Mesenchymal stem cell (in vitro differentiated cells and primary cell): ENCODE measurements around the gene RNPC3.
A peak's percentile ranks its signal among the peaks of the same experiment; 100 is the strongest.
"Not testable (repeated sequence)": the region's sequence is repeated elsewhere in the genome, so short reads cannot be mapped to it uniquely, and the experiment has no call there.

ENCODE experiments used
- DNase-seq: peaks from one replicate; pipeline ENCODE4 v3.0.0-alpha.2; 2013
- H2AFZ ChIP-seq: one replicate; pipeline ENCODE4 v1.6.1; 2013; ENCODE audit warnings: low read depth, mild to moderate bottlenecking, control low read depth, inconsistent platforms, low read length, moderate library complexity
- H2AK5ac ChIP-seq: 2 replicates; pipeline ENCODE4 v1.6.1; 2013; ENCODE audit warnings: low read length, moderate library complexity, mild to moderate bottlenecking, inconsistent platforms; ENCODE audit not compliant: severe bottlenecking
- H2BK120ac ChIP-seq: one replicate; pipeline ENCODE4 v1.6.1; 2013; ENCODE audit warnings: low read depth, mild to moderate bottlenecking, inconsistent platforms, low read length, moderate library complexity
- H2BK12ac ChIP-seq, 2 experiments: one replicate each; pipeline ENCODE4 v1.6.1; 2013; ENCODE audit warnings: inconsistent platforms in 2 of 2, low read length in 2 of 2, mild to moderate bottlenecking in 2 of 2, moderate library complexity in 2 of 2, control low read depth in 1 of 2
- H2BK15ac ChIP-seq: one replicate; pipeline ENCODE4 v1.6.1; 2013; ENCODE audit warnings: mild to moderate bottlenecking, low read depth, inconsistent platforms; ENCODE audit not compliant: poor library complexity, severe bottlenecking
- H2BK5ac ChIP-seq: 2 replicates; pipeline ENCODE4 v1.6.1; 2013; ENCODE audit warnings: low read depth, mild to moderate bottlenecking, low read length, control low read depth, inconsistent platforms; ENCODE audit not compliant: poor library complexity, severe bottlenecking
- H3K14ac ChIP-seq, 2 experiments: one replicate each; pipeline ENCODE4 v1.6.1; 2013; ENCODE audit warnings: inconsistent platforms in 2 of 2, low read length in 2 of 2, control low read depth in 1 of 2, mild to moderate bottlenecking in 1 of 2, moderate library complexity in 1 of 2
- H3K18ac ChIP-seq, 2 experiments: one replicate each; pipeline ENCODE4 v1.6.1; 2013; ENCODE audit warnings: inconsistent platforms in 2 of 2, low read length in 2 of 2, control low read depth in 1 of 2, low read depth in 1 of 2, mild to moderate bottlenecking in 1 of 2
- H3K23ac ChIP-seq, 2 experiments: one replicate each; pipeline ENCODE4 v1.6.1; 2013; ENCODE audit warnings: inconsistent platforms in 2 of 2, low read length in 2 of 2, mild to moderate bottlenecking in 2 of 2, moderate library complexity in 2 of 2, control low read depth in 1 of 2
- H3K27ac ChIP-seq: 2 replicates; pipeline ENCODE4 v1.5.1; 2013; ENCODE audit warnings: mild to moderate bottlenecking, moderate library complexity, low read length, control low read depth, inconsistent platforms; ENCODE audit not compliant: poor library complexity, severe bottlenecking
- H3K27me3 ChIP-seq, 2 experiments: 2 replicates each; pipeline versions ENCODE4 v1.6.1 to v1.7.0; 2013; ENCODE audit warnings: low read length in 2 of 2, mild to moderate bottlenecking in 2 of 2, moderate library complexity in 2 of 2, control low read depth in 1 of 2, inconsistent platforms in 1 of 2; ENCODE audit not compliant: control insufficient read depth in 1 of 2, insufficient read depth in 1 of 2
- H3K36me3 ChIP-seq, 2 experiments: 2 replicates each; pipeline versions ENCODE4 v1.6.1 to v1.7.0; 2013; ENCODE audit warnings: low read length in 2 of 2, control low read depth in 1 of 2, inconsistent platforms in 1 of 2, low read depth in 1 of 2, mild to moderate bottlenecking in 1 of 2; ENCODE audit not compliant: insufficient read depth in 2 of 2, control insufficient read depth in 1 of 2
- H3K4ac ChIP-seq, 2 experiments: one replicate each; pipeline ENCODE4 v1.6.1; 2013; ENCODE audit warnings: inconsistent platforms in 2 of 2, low read length in 2 of 2, mild to moderate bottlenecking in 2 of 2, moderate library complexity in 2 of 2, control low read depth in 1 of 2, low read depth in 1 of 2
- H3K4me1 ChIP-seq: 2 replicates; pipeline ENCODE4 v1.6.1; 2013; ENCODE audit warnings: low read depth, low read length, control low read depth; ENCODE audit not compliant: control insufficient read depth, insufficient read depth
- H3K4me2 ChIP-seq: 2 replicates; pipeline ENCODE4 v1.6.1; 2013; ENCODE audit warnings: low read length, mild to moderate bottlenecking, inconsistent platforms; ENCODE audit not compliant: poor library complexity, severe bottlenecking
- H3K4me3 ChIP-seq, 2 experiments: 2 replicates each; pipeline versions ENCODE4 v1.5.1 to v1.7.0; 2013; ENCODE audit warnings: low read length in 2 of 2, mild to moderate bottlenecking in 2 of 2, control low read depth in 1 of 2, low read depth in 1 of 2; ENCODE audit not compliant: insufficient read depth in 1 of 2
- H3K79me1 ChIP-seq: replicated peaks from 2 replicates; pipeline ENCODE4 v1.6.1; 2013; ENCODE audit warnings: mild to moderate bottlenecking, control low read depth, low read length, inconsistent platforms; ENCODE audit not compliant: poor library complexity, severe bottlenecking
- H3K9ac ChIP-seq: 2 replicates; pipeline ENCODE4 v1.7.0; 2013; ENCODE audit warnings: mild to moderate bottlenecking, low read length, moderate library complexity
- H3K9me3 ChIP-seq: 2 replicates; pipeline ENCODE4 v1.7.0; 2013; ENCODE audit warnings: mild to moderate bottlenecking, low read length; ENCODE audit not compliant: control insufficient read depth
- H4K8ac ChIP-seq: one replicate; pipeline ENCODE4 v1.6.1; 2013; ENCODE audit warnings: inconsistent platforms, mild to moderate bottlenecking, low read length, moderate library complexity
- H4K91ac ChIP-seq: one replicate; pipeline ENCODE4 v1.6.1; 2013; ENCODE audit warnings: mild to moderate bottlenecking, low read length, inconsistent platforms
- WGBS: methylation state at CpG from one replicate; pipeline ENCODE4 v1.1.7; 2013; ENCODE audit warnings: mixed read lengths; 5-methylcytosine and 5-hydroxymethylcytosine counted together

RNPC3 gene

GRCh38 chr1:103563056-103563455 is 37.6 kb downstream of the RNPC3 start:
- Histone ChIP-seq H2BK5ac (no peak overlapping the region), H4K8ac (no peak overlapping the region), H3K4ac (no peak overlapping the region), H3K14ac (no peak overlapping the region), H3K18ac (no peak overlapping the region), H3K4me2 (no peak overlapping the region), H2BK12ac (no peak overlapping the region), H2AK5ac (no peak overlapping the region), H3K4me3 (no peak overlapping the region), H4K91ac (no peak overlapping the region), H2AFZ (no peak overlapping the region), H3K27ac (no peak overlapping the region), H3K36me3 (no peaks in the 10 kb centered on the region), H2BK15ac (no peak overlapping the region), H3K9ac (no peak overlapping the region), H2BK120ac (no peak overlapping the region), H3K4me1 (no peaks in the 10 kb centered on the region), H3K27me3 (no peaks in the 10 kb centered on the region), H3K23ac (no peak overlapping the region), H3K79me1 (no peaks in the 10 kb centered on the region), H3K9me3 (no peaks in the 10 kb centered on the region)
- no CpG with 5 or more reads among the region's 4 CpGs for WGBS
- DNase-seq = no peak

DNA sequence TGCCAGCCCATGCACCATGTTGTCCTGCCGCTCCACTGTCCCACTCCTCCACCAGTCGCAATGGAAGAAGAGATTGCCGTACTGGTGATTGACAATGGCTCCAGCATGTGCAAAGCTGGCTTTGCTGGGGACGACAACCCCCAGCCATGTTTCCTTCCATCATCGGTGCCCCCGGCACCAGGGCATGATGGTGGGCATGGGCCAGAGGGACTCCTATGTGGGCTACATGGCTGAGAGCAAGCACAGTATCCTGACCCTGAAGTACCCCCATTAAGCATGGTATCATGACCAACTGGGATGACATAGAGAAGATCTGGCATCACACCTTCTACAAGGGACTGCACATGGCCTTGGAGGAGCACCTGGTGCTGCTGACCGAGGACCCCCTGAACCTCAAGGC is 44.0 kb downstream of the RNPC3 start:
- Histone ChIP-seq H2AK5ac (no peak overlapping the region), H3K9me3 (no peaks in the 10 kb centered on the region), H3K4me2 (no peak overlapping the region), H3K4me1 (no peaks in the 10 kb centered on the region), H3K36me3 (peaks cover 0 to 15% of the 10 kb centered on the region in 2 experiments), H4K8ac (no peak overlapping the region), H3K4ac (no peak overlapping the region), H2AFZ (no peak overlapping the region), H3K79me1 (no peaks in the 10 kb centered on the region), H3K23ac (no peak overlapping the region), H3K4me3 (peak overlapping the region in 1 of 2 experiments; percentile 2), H2BK120ac (no peak overlapping the region), H2BK5ac (no peak overlapping the region), H3K18ac (no peak overlapping the region), H3K27ac (no peak overlapping the region), H3K14ac (no peak overlapping the region), H3K27me3 (no peaks in the 10 kb centered on the region), H3K9ac (no peak overlapping the region), H2BK12ac (no peak overlapping the region), H4K91ac (peak overlapping the region; percentile 47), H2BK15ac (no peak overlapping the region)
- DNase-seq = no peak
- 95% methylated on average over 7 of the region's 7 CpGs for WGBS

GRCh38 chr1:103571289-103571688 is 45.8 kb downstream of the RNPC3 start, which contains the start of gene AMY2B:
TSS of gene AMY2B (plus strand) at chr1:103571589. CDS start at chr1:103571603, 14 bp downstream.
- H3K4ac ChIP-seq, H3K14ac ChIP-seq, H3K27me3 ChIP-seq, H3K4me3 ChIP-seq, H3K4me2 ChIP-seq, H4K91ac ChIP-seq, H2AK5ac ChIP-seq, DNase-seq, H3K9ac ChIP-seq, H2BK12ac ChIP-seq, H3K23ac ChIP-seq, H2AFZ ChIP-seq, H2BK15ac ChIP-seq, H3K27ac ChIP-seq, H3K79me1 ChIP-seq, H4K8ac ChIP-seq, H3K18ac ChIP-seq, H2BK120ac ChIP-seq, H2BK5ac ChIP-seq, H3K9me3 ChIP-seq, H3K4me1 ChIP-seq: not testable (repeated sequence)
- WGBS = 89% methylated on average over 1 of the region's 2 CpGs
- peaks cover 0 to 15% of the 10 kb centered on the region in 2 experiments for H3K36me3 ChIP-seq

DNA sequence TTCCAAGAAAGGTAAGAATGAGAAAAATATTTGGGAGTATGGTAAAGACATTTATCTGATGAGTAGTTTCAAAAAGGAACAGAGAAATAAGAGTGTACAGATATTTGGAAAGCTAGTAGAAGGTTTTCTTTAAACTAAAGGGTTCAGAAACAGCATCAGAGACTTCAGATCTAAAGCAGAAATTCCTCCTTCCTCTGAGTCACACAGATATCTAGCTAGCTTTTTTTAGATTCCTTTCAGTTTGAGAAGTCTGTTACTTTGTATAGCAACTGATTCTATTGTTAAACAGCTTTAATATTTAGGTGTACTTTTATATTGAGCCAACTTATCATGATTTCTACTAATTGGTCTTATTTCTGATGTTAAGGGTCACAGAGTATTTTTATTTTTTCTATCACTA is 50.6 kb downstream of the RNPC3 start:
- H3K18ac ChIP-seq = no peak overlapping the region
- no peaks in the 10 kb centered on the region for H3K4me1 ChIP-seq
- H2BK5ac ChIP-seq = no peak overlapping the region
- no peak overlapping the region for H2AK5ac ChIP-seq
- H2BK12ac ChIP-seq = no peak overlapping the region
- H4K91ac ChIP-seq = no peak overlapping the region
- H4K8ac ChIP-seq = no peak overlapping the region
- no peaks in the 10 kb centered on the region for H3K9me3 ChIP-seq
- DNase-seq = no peak
- no peak overlapping the region for H3K4me2 ChIP-seq
- H3K9ac ChIP-seq = no peak overlapping the region
- H3K27me3 ChIP-seq = no peaks in the 10 kb centered on the region
- no peak overlapping the region for H3K14ac ChIP-seq
- peaks cover 0 to 9% of the 10 kb centered on the region in 2 experiments for H3K36me3 ChIP-seq
- no peak overlapping the region for H3K4me3 ChIP-seq
- no peak overlapping the region for H3K27ac ChIP-seq
- no peak overlapping the region for H2AFZ ChIP-seq
- no peak overlapping the region for H3K4ac ChIP-seq
- H3K79me1 ChIP-seq = no peaks in the 10 kb centered on the region
- no peak overlapping the region for H2BK120ac ChIP-seq
- no peak overlapping the region for H3K23ac ChIP-seq
- no peak overlapping the region for H2BK15ac ChIP-seq
